ENCODE results near the gene IL19.

GRCh38 chr1:206799311-206799710, 28.7 kb downstream of the IL19 start:
- TF ChIP-seq MLX (CRISPR knock-in tag; IDR thresholded peaks at IDR 0.05) (no peak), MAX (CRISPR knock-in tag; IDR thresholded peaks at IDR 0.05) (no peak), ZNF263 (CRISPR knock-in tag; IDR thresholded peaks at IDR 0.05; ENCODE audit: low read depth) (no peak), JUN (CRISPR knock-in tag; IDR thresholded peaks at IDR 0.05) (no peak)

Measured in WTC11 (cell line).